GM21360 (cell line): ENCODE results near the gene DACH1.

Experiments
- ATAC-seq: cut with Tn5 transposase; IDR thresholded peaks from one replicate; pipeline ENCODE4 v1.9.1; 2021; ENCODE audit warnings: mild to moderate bottlenecking, moderate library complexity; ENCODE audit not compliant: unreplicated experiment

DACH1 gene

GRCh38 chr13:71499944-71500514 is 367.0 kb downstream of the DACH1 start:
- no peak for ATAC-seq

DNA sequence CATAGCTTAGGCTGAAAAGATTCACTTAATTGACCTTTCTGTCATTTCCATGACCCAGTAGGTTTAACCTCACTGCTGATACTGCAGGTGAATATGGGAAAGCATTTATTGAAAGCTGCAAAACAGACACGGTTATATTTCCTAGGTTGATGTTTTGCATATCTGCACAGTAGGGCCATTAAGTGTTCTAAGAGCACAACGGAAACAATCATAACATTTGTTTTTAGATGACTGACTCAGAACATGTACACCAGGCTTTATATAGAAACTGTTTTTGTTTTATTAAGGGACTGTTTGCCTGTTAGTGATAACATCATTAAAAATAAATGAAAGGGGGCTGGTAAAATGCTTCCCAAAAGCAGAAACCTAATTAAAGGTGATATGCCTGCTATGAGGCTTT is 367.8 kb downstream of the DACH1 start:
- ATAC-seq, result no peak

DNA sequence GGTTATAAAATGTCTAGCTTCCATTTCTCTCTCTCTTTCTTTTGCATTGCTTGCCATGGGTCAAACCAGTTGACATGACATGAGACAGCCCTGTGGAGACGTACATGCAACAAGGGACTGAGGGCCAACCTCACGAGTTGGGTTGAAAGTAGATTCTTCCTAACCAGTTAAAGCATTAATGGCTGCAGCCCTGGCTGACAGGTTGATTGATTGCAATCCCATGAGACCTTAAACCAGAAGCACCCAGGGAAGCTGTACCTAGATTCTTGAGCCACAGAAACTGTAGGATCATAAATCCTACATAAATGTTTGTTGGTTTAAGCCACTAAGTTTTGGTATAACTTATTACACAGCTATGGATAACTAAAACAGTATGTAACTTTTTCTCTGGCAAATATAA is 373.8 kb downstream of the DACH1 start:
- no peak for ATAC-seq

DNA sequence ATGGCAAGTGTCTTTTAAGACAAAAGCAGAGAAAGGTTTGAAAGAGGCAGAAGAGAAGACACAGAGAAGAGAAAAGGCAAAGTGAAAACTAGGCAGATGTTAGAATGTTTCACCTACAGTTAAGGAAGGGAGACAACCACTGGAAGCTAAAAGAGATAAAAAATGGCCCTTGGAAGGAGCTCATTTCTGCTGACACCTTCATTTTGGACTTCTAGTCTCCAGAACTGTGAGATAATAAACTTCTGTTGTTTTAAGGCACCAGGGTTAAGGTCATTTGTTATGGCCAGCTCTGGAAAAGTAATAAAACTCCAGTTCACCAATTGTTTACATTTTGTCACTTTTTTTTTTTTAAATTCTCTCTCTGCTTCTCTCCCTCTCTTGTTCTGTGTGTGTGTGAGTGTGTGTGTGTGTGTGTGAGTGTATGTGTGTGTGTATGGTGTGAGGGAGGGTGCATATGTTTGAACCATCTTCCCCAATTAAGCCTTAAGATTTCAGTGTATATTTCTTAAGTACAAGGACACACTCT is 374.6 kb downstream of the DACH1 start:
- ATAC-seq, result no peak

DNA sequence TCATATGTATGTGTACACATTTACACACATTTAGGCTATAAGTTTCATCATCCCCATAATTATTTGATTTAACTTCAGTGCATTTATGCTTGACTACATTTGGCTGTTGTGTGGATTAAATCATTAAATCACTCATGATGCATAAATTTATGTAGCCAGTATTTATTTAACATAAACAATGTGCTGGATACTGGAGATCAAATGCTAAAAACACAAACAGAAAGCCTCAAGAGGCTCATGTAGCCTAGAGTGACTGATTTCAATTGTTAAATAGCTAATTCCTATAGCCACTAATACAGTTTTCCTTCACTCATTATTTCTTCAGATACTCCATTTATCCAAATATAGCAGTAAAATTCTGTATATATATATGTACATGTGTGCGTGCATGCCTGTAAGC is 376.0 kb downstream of the DACH1 start:
- no peak for ATAC-seq

DNA sequence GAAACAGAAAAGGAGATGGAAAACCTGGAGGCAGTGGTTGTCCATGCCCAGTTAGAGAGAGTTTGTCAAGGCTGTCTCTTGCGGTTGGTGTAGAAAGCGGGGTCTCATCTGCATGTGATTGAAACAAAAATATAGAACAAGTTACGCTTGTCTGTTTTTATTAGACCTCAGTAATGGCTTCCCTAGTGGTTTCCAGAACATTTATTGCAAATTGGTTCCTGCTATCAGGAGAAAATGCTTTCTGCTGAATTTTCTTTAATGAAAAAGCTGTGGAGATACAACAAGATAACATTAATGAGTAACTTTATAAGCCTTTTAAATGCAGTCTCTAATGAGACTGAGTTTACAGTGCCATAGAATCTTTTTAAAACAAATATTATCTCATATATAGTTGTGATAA is 378.0 kb downstream of the DACH1 start:
- ATAC-seq, result no peak

DNA sequence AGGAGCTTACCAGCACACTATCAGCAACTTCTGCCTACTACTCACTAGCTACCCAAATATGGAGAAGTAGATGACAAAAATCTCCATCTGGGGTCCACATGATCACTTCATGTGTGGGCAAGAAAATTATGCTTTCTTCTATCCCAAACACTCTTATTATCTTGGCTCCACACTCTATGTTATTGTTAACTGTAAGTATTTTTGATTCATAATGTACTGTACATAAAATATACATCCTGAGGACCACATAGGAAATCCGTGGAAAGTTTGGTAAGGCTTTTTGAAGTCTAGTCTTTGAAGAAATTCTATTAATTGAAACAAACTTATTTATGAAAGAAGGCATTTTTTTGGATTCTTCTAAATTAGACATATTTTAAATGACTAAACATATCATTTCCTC is 378.8 kb downstream of the DACH1 start:
- no peak for ATAC-seq

DNA sequence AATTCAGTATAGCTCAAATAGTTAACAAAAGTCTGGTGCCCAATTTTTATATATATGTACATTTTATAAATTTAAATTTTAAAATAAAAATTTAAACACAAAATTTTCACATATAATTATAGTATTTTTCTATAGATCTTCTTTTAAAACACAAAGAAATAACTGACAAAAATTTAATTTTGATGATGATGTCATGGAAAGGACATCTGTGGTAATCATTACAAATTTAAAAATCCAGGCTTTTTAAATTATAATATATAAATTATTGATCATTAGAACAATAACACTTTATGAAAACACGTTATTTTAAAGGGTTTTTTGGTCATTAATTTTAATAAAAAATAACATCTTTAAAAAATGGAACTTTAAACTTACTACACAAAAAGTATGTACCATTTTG is 381.1 kb downstream of the DACH1 start:
- no peak for ATAC-seq

DNA sequence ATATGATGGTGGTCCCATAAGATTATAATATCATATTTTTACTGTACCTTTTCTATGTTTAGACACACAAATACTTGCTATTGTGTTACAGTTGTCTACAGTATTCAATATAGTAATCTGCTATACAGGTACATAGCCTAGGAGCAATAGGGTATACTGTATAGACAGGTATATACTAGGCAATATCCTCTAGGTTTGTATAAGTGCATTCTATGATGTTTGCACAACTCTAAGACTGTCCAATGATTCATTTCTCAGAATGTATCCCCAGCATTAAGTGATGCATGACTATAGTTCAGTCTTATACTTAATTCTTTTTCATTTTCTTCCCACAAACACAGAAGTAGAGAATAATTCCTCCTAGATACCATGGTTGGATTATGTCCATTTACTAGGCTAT is 383.3 kb downstream of the DACH1 start:
- ATAC-seq, result no peak

DNA sequence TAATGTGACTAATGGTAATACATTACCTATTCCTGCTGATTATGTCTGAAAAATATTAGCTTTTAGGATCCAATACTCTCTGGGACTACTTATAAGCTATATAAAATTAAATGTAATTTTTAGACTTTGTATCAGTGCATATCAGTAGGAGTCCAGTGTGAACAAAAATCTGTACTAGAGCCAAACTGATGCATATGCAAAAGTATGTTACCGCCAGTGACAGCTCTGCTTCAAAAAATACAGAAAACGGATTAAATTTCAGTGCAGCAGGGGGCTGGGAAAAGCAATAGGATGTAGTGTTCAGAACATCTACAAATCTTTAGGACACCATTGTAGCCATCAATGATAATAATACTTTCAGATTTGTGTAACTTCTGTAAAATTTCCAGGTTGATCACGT is 385.5 kb downstream of the DACH1 start:
- no peak for ATAC-seq

DNA sequence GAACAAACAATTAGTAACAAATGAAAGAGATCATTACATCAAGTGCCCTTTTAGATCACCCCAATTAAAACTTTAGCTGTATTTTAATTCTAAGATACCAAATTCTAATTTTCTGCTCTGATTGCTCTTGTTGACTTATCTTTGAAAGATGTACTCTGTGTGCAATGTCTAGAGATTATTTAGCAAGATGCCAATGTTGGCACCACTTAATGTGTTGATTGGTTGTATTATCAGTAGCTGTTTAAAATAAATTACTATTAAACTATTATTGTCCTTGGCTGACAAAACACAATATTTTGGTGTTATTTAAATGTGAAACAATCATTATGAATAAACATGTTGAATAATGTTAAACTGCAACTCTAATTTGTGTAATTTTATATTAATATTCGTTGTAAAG is 386.0 kb downstream of the DACH1 start:
- no peak for ATAC-seq

DNA sequence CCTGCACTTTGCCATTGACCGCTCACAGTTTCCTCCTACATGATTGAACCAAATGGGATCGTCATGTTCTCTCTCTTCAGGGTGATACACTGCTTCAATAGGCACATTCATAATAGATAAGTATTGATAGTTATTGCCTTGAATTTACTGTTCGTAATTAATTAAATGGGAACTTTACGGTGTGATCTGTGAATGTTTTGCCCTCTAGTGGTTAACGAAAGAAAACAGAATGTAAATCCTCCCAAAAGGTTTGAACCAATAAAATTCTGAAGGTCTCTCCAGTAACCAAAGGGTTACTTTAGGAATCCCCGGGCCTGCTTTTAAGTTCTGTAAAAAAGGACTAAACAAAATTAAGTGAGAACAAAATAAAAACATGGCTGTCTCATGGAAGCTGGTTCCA is 389.3 kb downstream of the DACH1 start:
- ATAC-seq, result no peak

- no peak for ATAC-seq
These were observed 392.1 kb downstream of the DACH1 start for GRCh38 chr13:71474936-71475335.

GRCh38 chr13:71469626-71470025 is 397.4 kb downstream of the DACH1 start:
- no peak for ATAC-seq

- no peak for ATAC-seq
These were observed 402.3 kb downstream of the DACH1 start for GRCh38 chr13:71464686-71465085.

DNA sequence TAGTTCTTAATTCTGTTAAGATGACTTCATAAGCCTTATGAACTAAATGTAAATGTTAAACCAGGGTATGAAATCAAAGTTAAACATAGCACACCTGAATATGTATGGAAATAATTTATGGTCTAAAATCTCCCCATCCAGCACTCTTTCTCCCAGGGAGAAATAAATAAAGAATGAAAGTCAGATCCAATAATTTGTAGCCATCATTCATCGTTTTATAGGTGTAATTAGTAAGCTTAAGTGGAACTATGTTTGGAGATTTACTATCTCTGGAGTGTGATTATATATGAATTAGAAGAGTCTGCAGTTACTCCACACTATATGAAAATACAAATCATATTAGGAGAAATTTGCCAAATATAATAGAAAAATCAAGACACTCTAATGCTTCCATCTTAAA is 405.1 kb downstream of the DACH1 start:
- ATAC-seq, result no peak

DNA sequence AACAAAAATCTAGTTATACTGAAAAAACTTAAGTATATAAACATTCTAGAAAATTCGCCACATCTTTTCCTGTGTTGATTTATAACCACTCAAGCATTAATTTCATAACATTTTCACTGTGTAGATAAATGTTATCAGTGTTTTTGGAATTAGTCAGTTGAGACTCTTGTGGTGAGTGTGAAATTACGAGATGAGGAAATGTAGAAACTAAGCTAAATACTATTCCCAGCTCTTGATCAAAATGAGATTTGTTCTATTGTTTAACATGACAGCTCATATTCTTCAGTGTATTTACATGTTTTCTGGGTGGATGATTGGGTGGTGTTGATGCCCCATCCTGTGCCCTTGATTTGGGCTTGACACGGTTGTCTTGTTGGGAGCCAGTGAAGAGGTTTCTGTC is 406.8 kb downstream of the DACH1 start:
- ATAC-seq, result peak; percentile 64

DNA sequence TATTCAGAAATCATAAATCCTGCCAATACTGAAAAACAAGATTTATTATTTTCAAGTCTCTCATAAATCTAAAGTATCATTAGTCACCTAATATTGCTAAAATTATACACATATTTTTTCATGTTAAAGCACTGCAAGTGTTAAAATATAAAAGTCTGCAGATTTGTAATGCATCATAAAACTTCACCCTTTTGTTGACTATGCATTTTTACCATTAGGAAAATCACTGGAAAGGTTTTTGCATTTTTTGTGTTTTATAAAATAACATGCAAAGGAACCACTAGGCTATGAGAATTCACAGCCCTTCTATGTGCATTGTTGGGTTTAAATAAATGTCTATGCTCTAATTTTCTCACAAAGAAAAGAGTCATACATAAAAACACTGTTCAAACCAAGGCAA is 407.3 kb downstream of the DACH1 start:
- no peak for ATAC-seq

GRCh38 chr13:71457645-71458044 is 409.4 kb downstream of the DACH1 start:
- no peak for ATAC-seq

- no peak for ATAC-seq
These were observed 410.9 kb downstream of the DACH1 start for GRCh38 chr13:71456136-71456535.

GRCh38 chr13:71454509-71454908 is 412.5 kb downstream of the DACH1 start:
- no peak for ATAC-seq

- no peak for ATAC-seq
These were observed 418.8 kb downstream of the DACH1 start for GRCh38 chr13:71448080-71448630.

DNA sequence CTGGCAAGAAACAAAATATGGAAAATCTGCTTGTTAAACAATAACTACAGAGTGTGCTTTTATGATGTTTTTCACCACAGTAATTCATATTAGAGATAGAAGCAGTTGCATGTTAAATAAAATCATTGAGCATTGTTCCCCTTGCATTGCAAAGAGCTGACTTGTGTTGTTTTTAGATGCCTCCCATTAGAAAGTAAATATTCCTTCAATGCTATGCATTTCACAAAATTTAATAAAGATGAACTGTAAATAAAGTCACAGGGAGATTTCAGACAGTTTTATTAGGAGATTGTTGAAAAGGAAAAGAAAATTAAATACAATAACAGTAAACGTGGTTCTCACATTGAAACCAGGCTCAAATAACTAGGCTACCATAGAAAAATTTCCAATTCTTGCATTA is 429.3 kb downstream of the DACH1 start:
- no peak for ATAC-seq
